GM18511 (cell line): ENCODE measurements around the gene MFN2.
A peak's percentile ranks its signal among the peaks of the same experiment; 100 is the strongest.
"Not testable (repeated sequence)": the region's sequence is repeated elsewhere in the genome, so short reads cannot be mapped to it uniquely, and the experiment has no call there.

Source experiments
- ATAC-seq: cut with Tn5 transposase; IDR thresholded peaks from one replicate; pipeline ENCODE4 v1.9.1; 2021; ENCODE audit warnings: mild to moderate bottlenecking, moderate library complexity; ENCODE audit not compliant: unreplicated experiment

Gene MFN2

DNA sequence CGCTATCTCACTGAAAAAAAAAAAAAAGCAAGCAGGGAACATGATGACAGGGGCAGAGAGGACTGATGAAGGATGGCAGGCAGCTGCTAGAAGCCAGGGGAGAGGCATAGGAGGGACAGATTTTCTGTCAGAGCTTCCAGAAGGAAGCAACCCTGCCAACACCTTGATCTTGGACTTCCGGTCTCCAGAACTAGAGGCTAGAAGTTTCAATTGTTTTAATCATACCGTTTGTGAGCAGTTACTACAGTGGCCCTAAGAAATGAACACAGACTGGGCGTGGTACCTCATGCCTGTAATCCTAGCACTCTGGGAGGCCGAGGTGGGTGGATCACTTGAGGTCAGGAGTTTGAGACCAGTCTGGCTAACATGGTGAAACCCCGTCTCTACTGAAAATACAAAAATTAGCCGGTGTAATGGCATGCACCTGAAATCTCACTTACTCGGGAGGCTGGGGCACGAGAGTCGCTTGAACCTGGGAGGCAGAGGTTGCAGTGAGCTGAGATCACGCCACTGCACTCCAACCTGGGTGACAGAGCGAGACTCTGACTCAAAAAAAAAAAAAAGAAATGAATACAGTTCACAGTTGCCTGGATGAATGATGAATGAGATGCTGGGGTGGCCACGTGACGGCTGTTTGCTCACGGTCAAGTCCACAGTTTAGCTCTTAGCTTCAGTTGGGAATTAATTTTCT is 64.1 kb downstream of the MFN2 start:
- not testable (repeated sequence) for ATAC-seq

DNA sequence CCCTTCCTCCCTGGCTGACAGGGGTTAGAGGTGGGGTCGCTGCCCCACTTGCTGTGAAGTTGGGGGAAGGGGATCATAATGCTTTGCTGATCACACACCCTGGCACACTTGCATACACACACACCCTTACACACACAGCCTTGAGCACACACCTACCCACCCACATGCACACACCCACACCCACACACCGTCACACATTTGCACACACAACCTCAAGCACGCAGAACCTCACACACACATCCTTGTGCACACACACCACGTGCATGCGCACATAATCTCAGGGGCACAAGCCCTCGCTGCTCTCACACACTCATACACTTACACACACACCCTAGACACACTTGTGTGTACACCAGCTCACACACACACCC is 66.5 kb downstream of the MFN2 start:
- ATAC-seq, result no peak

DNA sequence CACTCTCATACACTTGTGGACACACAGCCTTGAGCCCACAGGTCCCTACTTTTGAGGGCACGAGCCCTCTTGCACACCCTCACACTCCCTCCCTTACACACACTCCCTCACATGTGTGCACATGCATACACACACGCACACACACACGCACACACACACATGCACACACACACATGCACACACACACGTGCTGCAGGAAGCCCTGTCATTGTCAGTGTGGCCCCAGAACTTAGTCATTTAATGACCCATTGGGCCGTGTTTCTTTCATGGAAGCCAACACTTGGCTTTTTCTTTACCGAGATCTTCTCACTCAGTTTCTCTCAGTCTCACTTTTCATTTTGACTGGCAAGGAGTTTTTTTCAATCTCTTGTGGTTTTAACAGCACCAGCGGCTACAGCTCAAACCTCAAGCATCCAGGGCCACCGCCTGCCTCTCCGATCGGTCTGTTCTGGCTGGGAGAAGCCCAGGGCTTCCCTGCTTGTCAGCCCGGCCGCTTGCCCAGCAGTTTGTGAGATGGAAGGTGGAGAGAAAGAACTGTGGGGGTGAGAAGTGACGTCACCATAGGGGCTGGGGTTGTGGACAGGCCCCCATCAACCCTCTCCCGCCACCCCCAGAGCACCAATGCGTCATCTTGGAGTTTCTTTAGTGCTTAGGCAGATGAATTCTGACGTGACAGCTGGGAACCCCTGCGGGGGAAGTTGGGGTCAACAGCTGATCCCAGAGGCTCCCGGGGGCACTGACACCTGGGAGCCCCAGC is 67.1 kb downstream of the MFN2 start:
- peak; percentile 49 for ATAC-seq

DNA sequence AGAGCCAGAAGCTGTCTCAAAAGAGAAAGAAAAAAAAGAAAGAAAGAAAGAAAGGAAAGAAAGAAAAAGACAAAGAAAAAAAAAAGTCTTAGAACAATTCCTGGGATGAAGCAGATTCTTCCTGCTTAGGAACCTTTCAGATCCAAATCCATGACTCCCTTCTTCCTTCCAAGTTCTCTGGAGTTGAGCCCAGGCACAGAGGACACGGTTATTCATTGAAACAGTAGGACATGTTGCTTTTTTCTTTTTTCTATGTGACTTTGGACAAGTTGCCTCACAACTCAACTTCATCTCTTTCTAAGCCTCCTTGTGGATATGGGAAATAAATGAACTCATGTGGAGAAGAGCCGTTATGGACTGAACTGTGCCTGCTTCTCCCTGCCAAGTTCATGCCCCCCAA is 68.1 kb downstream of the MFN2 start:
- ATAC-seq, result no peak

DNA sequence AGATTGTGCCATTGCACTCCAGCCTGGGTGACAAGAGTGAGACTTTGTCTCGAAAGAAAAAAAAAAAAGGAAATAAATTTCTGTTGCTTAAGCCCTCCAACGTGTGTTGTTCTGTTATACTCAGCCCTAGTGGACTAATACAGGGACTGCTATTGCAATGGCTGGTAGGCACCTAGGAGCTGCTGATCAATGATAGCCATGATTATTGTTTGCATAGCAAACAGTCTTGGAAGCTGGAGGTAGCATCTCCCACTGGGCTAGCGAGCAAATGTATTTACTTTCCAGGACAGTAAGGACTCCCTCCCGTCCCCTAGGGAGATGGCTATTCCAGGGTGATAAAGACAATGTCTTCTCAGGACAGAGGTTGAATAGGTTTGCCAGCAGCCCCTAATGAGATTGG is 69.4 kb downstream of the MFN2 start:
- no peak for ATAC-seq

DNA sequence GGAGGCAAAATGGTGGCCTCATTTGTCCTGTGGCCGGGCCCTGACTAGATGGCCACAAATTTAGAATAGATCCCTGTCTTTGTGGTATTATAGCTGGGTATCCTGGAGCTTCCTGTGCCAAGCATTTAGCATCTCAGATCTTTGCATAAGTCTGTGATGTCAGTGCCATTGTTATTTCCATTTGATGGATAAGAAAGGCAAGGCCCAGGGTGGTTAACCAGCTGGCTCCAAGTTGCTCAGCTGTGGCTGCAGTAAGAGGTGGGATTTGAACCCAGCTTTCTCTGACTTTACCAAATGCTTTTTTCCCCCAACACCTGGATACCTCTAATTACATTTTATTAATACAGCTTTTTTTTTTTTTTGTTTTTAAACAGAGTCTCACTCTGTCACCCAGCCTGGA is 71.1 kb downstream of the MFN2 start:
- ATAC-seq, result no peak

DNA sequence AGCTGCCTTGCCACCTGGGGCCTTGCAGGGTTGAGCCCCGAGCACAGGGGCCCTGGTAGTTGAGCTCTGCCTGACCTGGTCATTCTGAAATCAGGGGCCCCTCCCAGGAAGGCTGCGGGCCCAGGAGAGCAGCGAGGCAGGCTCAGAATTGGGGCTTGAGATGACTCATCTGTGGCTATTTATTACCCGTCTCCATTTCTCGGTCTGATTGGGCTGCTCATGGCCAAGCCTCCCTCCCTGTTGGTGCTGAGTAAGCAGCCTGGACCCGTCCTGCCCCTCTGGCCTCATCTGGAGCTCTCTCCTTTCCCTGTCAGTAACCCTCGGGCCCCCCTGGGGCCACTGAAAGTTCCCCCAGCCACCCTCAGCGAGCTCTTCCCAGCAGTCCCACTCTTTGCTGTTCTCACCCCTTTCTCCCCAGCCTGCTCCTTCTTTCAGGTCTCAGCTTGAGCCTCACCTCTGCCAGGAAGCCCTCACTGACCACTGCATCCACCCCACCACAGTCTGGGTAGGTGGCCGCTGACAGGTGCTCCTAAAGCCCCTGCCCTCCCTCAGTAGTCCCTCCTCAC is 71.8 kb downstream of the MFN2 start:
- ATAC-seq, result peak; percentile 67

DNA sequence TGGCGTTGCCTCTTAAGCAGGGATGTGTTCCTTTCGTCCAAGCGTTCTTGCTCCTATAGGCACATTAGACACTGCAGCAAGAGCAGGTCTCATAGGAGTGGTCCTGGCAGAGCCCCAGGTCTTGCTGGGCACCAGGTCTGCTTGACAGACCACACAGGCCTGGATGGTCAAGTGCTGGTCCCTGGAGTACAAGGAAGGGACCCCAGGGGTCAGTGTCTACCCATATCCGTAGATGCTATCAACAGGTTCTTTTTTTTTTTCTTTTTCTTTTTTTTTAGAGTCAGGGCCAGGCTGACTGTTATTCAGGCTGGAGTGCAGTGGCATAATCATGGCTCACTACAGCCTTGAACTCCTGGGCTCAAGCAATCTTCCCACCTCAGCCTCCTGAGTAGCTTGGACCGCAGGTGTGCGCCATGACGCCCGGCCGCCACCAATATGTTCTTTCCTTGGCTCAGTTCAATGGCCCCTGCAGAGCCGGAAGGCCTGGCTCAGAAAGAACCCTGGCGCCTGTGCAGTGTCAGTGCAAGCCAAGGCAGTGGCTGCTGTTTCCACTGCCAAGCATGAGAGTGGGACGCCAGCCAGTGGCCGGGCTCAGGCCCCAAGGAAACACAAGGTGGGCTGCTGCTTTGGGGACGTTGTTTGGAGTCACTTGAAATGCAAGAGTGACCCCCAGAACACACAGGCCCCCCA is 72.9 kb downstream of the MFN2 start:
- ATAC-seq, result no peak

DNA sequence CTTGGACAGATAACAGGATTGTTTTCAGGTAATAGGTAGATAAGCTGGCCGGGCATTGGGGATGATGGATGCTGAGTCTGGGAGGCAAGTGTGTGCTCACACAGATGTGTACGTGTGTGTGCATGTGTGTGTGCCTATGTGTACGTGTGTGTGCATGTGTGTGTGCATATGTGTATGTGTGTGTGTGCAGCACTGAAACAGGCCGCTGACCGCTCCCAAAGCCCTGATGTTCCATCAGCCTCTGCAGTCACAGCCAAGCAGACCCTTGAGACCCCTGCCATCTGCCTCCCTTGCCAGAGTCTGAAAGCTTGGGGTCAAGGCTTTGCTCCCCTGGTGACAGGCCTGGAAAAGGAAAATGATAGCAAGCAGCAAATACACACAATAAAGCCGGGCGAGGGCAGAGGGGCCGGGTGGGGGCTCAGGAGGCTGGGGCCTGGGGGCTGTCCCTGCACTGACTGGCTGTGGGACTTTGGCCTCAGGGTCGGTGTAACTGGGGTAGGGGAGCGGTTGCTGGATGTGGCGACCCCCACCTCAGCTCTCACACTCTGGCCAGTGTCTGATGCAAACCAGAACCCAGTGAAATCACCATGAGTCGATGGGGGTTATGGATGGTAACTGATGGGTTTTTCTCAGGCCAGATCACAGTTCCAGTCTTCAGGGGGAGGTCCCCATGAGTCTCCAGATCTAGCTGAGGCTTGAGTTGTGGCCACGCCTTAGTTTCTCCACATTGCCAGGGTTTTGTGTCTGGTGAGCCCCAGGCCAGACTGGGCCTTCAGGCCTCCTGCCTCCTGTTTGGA is 73.7 kb downstream of the MFN2 start:
- ATAC-seq, result no peak

DNA sequence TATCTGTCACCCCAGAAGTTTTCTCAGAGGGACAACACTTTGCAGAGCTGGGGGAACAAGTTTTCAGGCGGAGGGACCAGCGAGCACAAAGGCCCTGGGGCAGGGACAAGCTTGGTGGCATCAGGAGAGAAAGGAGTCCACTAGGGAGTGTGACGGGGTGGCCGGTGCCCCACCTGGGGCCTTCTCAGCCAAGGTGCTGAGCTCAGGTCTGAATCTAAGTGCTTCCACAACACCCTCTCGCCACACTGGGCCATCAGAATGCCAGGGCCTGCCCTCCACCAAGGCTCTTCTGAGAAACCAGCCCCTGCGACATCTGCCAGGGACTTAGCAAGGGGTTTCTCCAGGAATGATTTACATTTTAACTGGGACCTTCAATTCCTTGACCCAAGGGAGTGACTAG is 75.0 kb downstream of the MFN2 start:
- ATAC-seq, result no peak

DNA sequence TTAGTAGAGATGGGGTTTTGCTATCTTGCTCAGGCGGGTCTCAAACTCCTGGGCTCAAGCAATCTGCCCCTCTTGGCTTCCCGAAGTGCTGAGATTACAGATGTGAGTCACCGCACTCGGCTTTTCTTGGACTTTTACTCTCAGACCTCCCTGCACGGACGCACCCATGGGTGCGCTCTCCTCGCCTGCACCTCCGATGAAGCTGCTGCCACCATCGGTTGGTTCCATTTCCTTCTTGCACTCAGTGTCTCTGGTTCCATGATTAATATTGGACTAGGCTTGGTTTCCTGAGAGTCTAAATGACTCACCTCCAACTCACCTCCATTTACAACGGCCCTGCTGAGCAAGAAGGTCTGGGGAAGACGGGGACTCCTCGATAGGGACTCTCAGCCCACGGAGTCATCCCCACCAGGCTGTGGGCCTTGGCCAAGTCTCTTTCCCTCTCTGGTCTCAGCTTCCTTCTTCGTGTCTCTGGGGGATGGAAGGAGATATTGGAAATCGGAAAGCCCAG is 76.1 kb downstream of the MFN2 start:
- ATAC-seq, result no peak

DNA sequence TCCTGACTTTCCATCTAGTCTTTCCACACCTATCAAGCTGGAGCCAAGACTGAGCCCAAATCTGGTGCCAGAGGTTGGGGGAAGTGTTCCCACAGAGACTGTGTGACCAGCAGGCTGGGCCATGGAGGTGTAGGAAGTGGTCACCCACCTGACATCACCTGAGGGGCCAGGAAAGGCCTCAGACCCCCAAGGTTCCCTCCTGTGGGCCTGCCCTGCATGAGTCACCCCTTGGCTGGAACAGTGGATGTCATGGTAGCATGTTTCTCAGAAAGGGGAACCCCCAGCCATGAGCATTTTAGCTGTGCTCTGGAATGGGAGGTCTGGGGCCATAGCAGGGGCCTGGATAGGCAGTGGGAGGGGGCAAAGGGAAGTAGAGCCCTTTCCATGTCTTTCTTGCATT is 77.1 kb downstream of the MFN2 start:
- no peak for ATAC-seq

DNA sequence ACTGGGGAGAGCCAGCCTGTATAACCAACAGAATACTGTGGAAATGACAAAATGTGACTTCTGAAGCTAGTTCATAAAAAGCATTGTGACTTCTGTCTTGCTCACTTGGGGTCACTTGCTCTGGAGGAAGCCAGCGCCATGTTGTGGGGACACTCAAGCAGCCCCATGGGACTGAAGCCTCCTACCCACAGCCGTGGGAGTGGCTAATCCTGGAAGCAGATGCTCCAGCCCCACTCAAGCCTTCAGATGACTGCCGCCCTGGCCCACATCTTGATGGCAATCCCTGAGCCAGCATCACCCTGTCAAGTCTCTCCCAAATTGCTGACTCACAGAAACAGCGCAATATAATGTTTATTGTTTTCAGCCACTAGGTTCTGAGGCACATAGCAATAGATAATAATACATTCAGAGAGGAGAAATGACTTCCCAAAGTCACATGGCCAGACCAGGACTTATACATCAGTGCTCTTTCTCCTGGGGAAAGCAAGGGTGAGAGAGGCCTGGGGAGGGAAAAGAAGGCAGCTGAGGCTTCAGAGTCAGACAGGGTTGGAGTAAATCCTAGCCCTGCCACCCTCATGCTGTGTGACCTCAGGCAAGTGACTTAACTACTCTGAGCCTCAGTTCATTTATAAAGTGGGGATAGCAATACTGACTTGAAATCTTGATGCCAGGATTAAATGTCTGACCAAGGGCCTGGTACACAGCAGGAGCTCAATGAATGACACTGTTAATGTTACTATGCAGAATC is 77.9 kb downstream of the MFN2 start:
- no peak for ATAC-seq

DNA sequence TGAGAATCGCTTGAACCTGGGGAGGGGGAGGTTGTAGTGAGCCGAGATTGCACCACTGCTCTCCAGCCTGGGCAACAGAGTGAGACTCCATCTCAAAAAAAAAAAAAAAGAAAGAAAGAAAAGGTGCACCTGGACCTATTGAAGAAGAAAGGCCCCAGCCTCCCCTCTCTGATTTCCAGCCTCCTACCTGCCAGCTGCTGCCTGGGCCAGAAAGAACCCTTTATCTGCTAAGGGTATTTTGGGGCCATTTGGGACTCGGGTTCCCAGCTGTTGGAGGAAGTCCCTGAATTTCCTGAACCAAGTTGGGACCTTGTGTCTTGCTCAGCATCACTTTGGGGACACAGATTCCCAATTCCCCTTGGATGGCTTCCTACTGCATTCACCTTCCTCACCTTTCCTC is 79.0 kb downstream of the MFN2 start:
- no peak for ATAC-seq

DNA sequence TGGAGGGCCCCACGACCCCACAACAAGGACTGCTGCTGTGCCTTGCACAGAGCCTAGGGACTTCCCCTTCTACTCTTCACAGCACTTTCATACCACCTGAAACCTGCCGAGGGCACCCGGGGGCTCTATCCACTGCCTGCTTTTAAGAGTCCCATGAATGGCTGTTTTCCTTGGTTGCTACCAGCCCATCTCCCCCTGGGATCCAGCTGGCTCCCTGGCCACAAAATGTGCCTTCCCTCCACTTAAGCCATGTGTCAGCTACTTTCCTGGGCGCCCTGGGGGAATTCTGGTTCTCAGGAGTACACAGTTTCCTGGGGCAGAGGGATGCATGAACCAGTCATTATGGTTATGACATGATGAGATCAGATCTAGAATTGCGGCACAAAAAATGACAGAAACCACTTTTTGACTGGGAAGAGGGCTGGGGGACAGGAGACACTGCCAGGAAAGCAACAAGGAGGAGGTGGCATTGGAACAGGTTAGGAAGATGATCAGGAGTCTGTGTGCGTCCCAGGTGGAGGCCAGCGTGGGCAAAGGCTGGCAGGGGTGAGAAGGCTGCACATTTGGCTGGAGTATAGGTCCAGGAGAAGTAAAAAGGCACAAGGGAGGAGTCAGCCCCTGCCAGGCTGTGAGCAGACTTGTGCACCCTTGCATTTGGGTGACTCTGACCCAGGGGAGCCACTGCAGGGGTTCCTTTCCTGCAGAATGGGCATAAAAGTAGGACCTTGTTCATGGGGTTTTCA is 79.6 kb downstream of the MFN2 start:
- peak; percentile 46 for ATAC-seq

DNA sequence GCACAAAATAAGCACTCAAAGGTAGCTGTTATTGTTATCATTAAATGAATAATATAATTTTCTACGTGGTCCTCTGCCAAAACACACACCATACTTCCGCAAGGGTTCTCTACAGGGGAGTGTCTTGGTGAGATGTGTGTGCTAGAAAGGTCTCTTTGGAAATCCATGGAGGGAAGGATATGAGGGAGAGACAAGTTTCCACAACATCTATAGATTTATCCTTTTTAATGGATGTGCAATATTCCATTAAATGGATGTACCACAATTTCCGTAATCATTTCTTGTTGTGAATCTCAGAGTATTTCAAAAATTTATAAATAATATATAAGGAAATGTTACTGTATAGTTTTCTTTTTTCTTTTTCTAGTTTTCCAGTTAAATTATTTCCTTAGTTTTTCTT is 80.3 kb downstream of the MFN2 start:
- no peak for ATAC-seq
